Large intestine (tissue), 3 donors: Measurements from ENCODE around the gene IVNS1ABP. TPM values are rescaled to one million over a fixed set of nuclear protein-coding genes. Genes with fewer than 3 reads are reported as not detected.

Experiments used
- DNase-seq, 2 donors: peaks; one replicate each; pipeline versions ENCODE4 v3.0.0 to v3.0.0-alpha.2; 2013
- H3K27ac ChIP-seq: one replicate; pipeline ENCODE4 v1.5.1; 2013; ENCODE audit warnings: low read length
- H3K27me3 ChIP-seq: 2 replicates; pipeline ENCODE4 v1.6.1; 2013; ENCODE audit warnings: low read length; ENCODE audit not compliant: control insufficient read depth, insufficient read depth
- H3K36me3 ChIP-seq: 2 replicates; pipeline ENCODE4 v1.6.1; 2013; ENCODE audit warnings: low read length; ENCODE audit not compliant: control insufficient read depth, insufficient read depth
- H3K4me1 ChIP-seq: one replicate; pipeline ENCODE4 v1.6.1; 2013; ENCODE audit warnings: low read length; ENCODE audit not compliant: control insufficient read depth, insufficient read depth
- H3K4me3 ChIP-seq: one replicate; pipeline ENCODE4 v1.5.1; 2013; ENCODE audit warnings: low read length
- H3K9me3 ChIP-seq: one replicate; pipeline ENCODE4 v1.6.1; 2013; ENCODE audit warnings: mild to moderate bottlenecking, low read depth, low read length, moderate library complexity; ENCODE audit not compliant: control insufficient read depth
- WGBS: methylation state at CpG from one replicate; pipeline ENCODE4 v1.1.5; 2013; ENCODE audit warnings: low lambda C conversion rate; ENCODE audit not compliant: insufficient coverage; 5-methylcytosine and 5-hydroxymethylcytosine counted together
- polyA plus RNA-seq: library from polyadenylated mRNA; unstranded; fragments of 120-200 nt; gene quantifications from one replicate; pipeline ENCODE4 v1.2.1, GENCODE V29; 2013

Gene IVNS1ABP
- polyA plus RNA-seq, 1 donor, result 173 TPM

DNA sequence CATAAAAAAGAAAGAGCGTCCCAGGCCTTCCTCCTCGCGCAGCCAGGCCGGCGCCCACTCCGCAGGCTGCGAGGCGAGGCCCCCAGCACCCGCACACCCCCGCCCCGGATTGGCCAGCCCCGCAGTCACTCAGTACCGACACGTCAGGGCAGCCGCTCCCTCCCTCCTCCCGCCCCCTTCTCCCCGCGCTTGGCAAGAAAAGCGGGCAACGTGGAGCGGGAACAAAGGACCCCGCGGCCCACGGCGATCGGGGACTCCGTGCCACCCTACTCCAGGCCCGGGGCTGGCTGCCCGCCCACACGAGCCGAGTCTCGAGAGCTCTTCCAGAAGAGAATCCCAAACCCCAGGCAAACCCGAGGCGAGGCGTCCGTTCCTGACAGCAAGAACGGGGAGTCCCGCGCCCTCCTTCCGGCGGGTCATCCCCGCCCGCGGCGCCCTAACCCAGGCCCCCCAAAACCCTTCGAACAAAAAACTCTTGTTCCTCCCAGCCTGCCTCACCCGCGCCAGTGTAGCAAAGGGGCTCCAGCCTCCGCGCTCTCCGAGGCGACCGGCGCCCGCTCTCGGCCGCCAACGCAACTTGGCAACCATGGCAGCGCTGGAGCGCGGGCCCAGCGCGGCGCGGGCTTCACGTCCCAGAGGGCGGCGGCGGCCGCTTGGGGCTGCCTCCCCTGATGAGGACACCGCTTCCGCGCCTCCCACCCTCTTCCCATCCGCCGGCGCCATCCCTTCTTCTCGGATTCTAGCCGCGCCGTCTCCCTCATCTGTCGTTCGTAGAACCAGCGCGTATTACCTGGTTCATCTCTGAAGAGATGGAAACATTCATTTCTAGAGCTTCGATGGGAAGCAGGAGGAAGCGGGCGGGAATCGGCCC is 645 bp downstream of the IVNS1ABP start:
- no peaks in the 10 kb centered on the region for H3K36me3 ChIP-seq
- H3K27me3 ChIP-seq, result no peaks in the 10 kb centered on the region
- peaks cover 15% of the 10 kb centered on the region for H3K4me1 ChIP-seq
- WGBS, result 0% methylated on average over 3 of the region's 88 CpGs
- peak overlapping the region; percentile 99 for H3K27ac ChIP-seq
- DNase-seq, result peak; percentile 87 to 93
- no peaks in the 10 kb centered on the region for H3K9me3 ChIP-seq
- peak overlapping the region; percentile 98 for H3K4me3 ChIP-seq

DNA sequence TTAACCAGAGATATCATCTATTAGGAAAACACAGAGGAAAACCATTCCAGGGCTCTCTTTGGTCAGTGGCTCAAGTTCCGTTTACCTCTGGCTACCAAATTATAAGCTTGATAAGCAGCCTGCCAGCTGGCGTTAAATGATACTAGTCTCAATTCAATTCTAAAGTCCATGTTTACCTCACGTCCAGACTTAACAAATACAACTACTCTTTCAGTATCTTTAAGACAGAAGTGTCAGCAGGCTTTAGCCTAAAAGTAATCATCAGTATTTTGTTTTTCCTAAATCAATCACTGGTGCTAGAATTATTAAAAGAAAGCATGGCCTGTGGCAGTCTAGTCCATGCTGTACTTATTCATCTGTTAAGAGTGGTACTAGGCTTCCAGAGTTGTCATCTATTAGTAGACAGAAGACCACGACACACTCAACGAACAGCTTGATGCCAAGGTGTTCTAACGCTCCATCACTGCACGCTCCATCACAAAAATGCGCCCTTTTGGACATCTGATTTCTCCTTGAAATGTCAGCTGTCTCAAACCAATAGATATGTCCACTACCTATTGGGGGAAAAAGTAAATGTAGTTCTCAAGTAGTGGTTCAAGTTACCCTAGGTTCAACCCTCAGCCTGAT is 1.5 kb downstream of the IVNS1ABP start:
- no peaks in the 10 kb centered on the region for H3K9me3 ChIP-seq
- H3K36me3 ChIP-seq, result peaks cover 2% of the 10 kb centered on the region
- peak overlapping the region; percentile 99 for H3K27ac ChIP-seq
- WGBS, result 0% methylated on average over 1 of the region's 8 CpGs
- peak overlapping the region; percentile 98 for H3K4me3 ChIP-seq
- H3K4me1 ChIP-seq, result peaks cover 21% of the 10 kb centered on the region
- DNase-seq, result peak; percentile 61 to 84
- H3K27me3 ChIP-seq, result no peaks in the 10 kb centered on the region

DNA sequence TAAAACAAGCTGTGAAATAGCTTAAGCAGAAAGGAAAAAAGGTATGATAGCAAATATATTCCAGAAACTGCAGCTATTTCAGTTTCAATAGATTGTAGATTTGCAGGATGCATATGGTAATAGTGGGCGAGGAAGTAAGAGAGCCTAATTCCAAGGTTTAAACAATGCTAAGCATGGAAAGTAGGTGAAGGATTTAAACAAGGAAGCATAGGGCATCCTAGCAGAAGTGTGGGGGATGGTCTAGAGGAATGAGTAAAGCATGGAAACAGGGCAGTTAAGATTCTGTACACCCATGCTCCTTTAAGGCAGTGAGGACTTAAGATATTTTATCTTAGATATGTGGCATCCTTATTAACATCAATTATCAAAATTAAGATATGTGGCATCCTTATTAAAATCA is 2.6 kb downstream of the IVNS1ABP start:
- no peaks in the 10 kb centered on the region for H3K27me3 ChIP-seq
- WGBS, result no CpG with 5 or more reads among the region's 1 CpG
- peak overlapping the region; percentile 98 for H3K4me3 ChIP-seq
- peak in 1 of 2 donors; percentile 51 for DNase-seq
- H3K9me3 ChIP-seq, result no peaks in the 10 kb centered on the region
- H3K4me1 ChIP-seq, result peaks cover 21% of the 10 kb centered on the region
- peaks cover 9% of the 10 kb centered on the region for H3K36me3 ChIP-seq
- peak overlapping the region; percentile 99 for H3K27ac ChIP-seq

DNA sequence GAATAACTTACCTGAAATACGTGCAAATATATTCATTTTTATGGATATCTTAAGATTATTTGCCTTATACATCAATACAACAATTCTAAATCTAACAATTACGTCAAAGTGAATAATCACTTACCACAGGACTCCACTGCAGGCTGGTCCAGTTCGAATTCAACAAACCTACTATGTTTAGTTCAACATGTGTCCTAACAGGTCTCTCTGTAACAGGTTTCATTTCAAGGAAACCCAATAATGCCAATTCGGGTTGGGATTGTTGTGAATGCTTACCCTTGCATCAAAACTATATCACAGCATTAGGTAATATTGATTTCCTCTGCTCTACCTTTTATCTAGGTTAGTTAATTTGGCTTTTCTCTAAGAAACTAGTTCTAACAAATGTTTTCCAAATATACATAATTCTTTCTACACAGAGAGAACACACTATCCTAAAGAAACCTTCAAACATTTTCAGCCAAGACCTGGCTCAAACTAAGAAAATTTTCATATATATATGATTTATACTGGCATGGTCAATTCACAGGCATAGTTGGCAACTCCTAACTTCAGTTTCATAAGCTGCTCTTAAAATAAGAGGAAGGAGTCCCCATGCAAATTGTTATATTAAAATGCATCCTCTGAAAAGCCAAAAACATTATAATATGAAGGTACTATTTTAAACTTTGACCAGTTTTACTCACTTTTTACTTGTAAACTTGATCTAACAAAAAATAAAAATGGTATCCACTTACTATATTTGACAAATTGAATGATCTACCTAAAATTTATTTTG is 4.5 kb downstream of the IVNS1ABP start:
- Histone ChIP-seq H3K36me3 (peaks cover 19% of the 10 kb centered on the region), H3K27me3 (no peaks in the 10 kb centered on the region), H3K4me1 (peaks cover 14% of the 10 kb centered on the region), H3K9me3 (no peaks in the 10 kb centered on the region), H3K4me3 (no peak overlapping the region), H3K27ac (peak overlapping the region; percentile 11)
- WGBS, result 100% methylated on average over 1 of the region's 4 CpGs
- no peak for DNase-seq

DNA sequence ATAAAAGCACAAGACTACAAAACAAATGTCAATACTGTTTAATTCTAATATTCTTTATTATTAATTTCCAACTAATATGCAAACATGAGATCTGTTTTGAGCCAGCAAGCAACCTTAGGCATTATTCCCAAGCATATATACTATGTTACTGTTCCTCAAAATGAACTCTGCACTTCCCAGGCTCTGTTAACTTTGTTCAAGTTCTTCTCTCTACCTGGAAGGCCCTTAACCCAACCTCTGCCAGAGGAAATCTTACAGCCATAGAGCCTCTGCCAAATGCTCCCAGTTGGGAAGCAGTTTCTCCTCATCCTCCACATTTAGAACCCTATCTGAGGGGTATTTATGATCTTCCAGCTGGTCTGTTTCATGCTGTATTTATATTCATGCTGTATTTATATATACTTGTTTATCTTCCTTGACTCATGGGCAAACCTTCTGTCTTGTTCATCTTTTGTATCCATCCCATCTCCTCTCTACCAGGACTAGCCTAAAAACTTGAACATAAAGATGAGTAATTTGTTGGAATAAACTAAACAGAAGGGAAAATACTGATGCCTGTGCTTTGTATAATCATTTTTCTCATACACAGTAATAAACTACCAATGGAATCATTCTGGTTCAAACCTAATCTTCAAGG is 5.3 kb downstream of the IVNS1ABP start:
- Histone ChIP-seq H3K27ac (peak overlapping the region; percentile 1), H3K36me3 (peaks cover 27% of the 10 kb centered on the region), H3K4me3 (no peak overlapping the region), H3K27me3 (no peaks in the 10 kb centered on the region), H3K9me3 (no peaks in the 10 kb centered on the region), H3K4me1 (peaks cover 12% of the 10 kb centered on the region)
- peak in 1 of 2 donors; percentile 42 for DNase-seq

DNA sequence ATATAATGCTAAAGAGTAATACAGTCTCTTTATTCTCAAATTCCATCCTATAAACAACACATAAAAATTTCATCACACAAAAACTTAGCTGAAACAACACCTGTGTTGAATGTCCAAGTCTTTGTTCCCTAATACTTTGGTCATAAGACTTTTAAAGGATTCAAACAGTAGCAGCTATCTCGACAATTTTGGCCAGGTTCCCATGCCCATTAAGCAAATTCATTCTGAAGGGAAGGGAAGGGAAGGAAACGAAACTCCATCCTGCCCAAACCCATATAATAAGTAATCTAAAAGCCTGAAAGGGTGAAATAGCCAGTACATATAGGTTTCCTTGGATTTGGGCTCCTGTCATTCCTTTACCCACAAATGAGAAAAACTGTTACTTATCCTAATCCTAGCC is 7.5 kb downstream of the IVNS1ABP start:
- no peak overlapping the region for H3K27ac ChIP-seq
- H3K4me1 ChIP-seq, result peaks cover 12% of the 10 kb centered on the region
- H3K36me3 ChIP-seq, result peaks cover 42% of the 10 kb centered on the region
- no peak for DNase-seq
- no peak overlapping the region for H3K4me3 ChIP-seq
- no CpG with 5 or more reads among the region's 2 CpGs for WGBS
- H3K9me3 ChIP-seq, result no peaks in the 10 kb centered on the region
- H3K27me3 ChIP-seq, result no peaks in the 10 kb centered on the region

DNA sequence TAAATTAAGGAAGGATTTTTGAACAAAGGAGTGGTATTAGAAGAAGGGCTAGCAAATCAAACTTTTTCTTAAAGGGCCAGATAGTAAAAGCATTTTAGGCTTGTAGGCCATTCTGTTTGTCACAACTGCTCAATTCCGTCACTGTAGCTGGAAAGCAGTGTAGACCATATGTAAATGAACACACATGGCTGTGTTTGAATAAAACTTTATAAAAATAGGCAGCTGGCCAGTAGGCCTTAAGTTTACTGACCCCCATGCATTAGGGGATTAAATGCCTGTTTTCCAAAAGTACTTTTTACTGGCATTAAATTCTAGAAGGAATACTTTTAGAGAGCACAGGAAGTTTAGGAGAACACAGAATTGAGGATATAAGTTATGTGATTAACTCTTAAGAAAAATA is 8.9 kb downstream of the IVNS1ABP start:
- Histone ChIP-seq H3K9me3 (no peaks in the 10 kb centered on the region), H3K27me3 (no peaks in the 10 kb centered on the region), H3K4me3 (no peak overlapping the region), H3K4me1 (peaks cover 12% of the 10 kb centered on the region), H3K36me3 (peaks cover 55% of the 10 kb centered on the region), H3K27ac (no peak overlapping the region)
- no CpG with 5 or more reads among the region's 1 CpG for WGBS
- no peak for DNase-seq

DNA sequence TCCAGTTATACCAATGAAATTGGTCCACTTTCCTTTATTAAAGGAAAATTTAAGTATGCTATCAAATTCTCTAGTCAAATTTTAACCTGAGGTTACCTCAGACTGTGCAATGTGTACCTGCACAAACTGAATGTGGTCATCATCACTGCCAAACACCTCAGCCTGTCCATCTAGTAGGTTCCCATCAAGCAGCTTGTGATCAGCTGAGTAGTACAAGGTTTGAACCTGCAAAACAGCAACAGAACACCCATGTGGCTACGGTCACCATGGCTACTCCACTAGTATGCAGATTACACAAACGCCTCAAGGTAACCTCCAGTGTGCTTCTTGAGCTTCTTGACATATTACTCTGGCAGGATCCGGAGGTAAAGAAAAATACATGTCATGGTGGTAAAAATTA is 11.6 kb downstream of the IVNS1ABP start:
- Histone ChIP-seq H3K9me3 (no peaks in the 10 kb centered on the region), H3K27ac (no peak overlapping the region), H3K27me3 (no peaks in the 10 kb centered on the region), H3K4me1 (no peaks in the 10 kb centered on the region), H3K36me3 (peaks cover 70% of the 10 kb centered on the region), H3K4me3 (no peak overlapping the region)
- no CpG with 5 or more reads among the region's 3 CpGs for WGBS
- no peak for DNase-seq

DNA sequence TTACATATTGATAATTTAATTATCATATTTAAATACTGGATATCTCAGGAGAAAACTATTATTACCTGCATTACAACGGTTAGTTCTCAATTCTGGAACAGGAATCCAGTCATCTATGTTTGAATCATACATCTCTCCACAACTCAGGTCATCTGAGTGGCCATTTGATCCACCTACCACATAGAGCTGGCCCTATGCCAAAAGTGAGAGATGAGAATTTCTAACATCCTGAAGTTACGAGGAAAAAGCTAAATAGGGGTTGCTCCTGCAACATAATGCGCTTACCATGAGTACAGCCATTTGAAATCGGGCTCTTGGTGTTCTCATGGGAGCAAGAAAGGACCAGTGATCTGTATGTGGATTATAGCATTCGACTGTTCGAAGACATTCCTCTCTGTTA is 16.9 kb downstream of the IVNS1ABP start:
- H3K27ac ChIP-seq, result no peak overlapping the region
- H3K9me3 ChIP-seq, result no peaks in the 10 kb centered on the region
- H3K4me1 ChIP-seq, result no peaks in the 10 kb centered on the region
- peaks cover 77% of the 10 kb centered on the region for H3K36me3 ChIP-seq
- 100% methylated on average over 3 of the region's 6 CpGs for WGBS
- no peak for DNase-seq
- no peak overlapping the region for H3K4me3 ChIP-seq
- H3K27me3 ChIP-seq, result no peaks in the 10 kb centered on the region

DNA sequence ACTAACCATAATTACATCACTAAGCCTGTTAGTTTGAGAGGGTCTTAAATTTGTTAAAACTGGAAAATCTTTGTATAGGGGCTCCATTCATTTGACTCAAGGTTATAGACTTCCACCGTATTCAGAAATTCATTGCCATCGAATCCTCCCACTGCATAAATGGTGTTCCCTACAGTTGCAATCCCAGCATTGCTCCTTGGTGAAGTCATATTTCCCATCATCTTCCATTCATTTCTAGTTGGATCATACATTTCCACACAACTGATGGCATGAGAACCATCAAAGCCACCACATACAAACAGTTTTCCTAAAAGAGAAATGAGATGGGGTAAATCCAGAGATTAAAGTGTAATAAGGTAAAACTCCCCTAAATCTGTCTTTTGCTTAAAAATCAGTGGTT is 19.1 kb downstream of the IVNS1ABP start:
- no peaks in the 10 kb centered on the region for H3K9me3 ChIP-seq
- no peak for DNase-seq
- no CpG with 5 or more reads among the region's 2 CpGs for WGBS
- H3K4me3 ChIP-seq, result no peak overlapping the region
- H3K4me1 ChIP-seq, result no peaks in the 10 kb centered on the region
- H3K27ac ChIP-seq, result no peak overlapping the region
- H3K36me3 ChIP-seq, result peaks cover 72% of the 10 kb centered on the region
- H3K27me3 ChIP-seq, result no peaks in the 10 kb centered on the region
